GM23338 (cell line): ENCODE results near the gene HTR1D.
"Not testable (repeated sequence)": the region's sequence is repeated elsewhere in the genome, so short reads cannot be mapped to it uniquely, and the experiment has no call there.

Experiments used
- CREB1 ChIP-seq: fragments of 250-450 bp; sonication (Bioruptor Pico); IDR thresholded peaks from 2 replicates; pipeline ENCODE4 v1.5.0; 2020; ENCODE audit warnings: low read depth, mild to moderate bottlenecking, moderate library complexity
- CTCF ChIP-seq, 2 experiments: fragments of 200-600 bp in 1 of 2; sonication (generic) in 1 of 2; conservative IDR thresholded peaks; 2 replicates each; pipeline versions ENCODE4 v1.5.1 to v1.6.1; 2016 to 2017; ENCODE audit warnings: antibody characterized with exemption in 2 of 2, low read depth in 2 of 2, mild to moderate bottlenecking in 2 of 2, moderate library complexity in 1 of 2
- EZH2 ChIP-seq: fragments of 200-600 bp; sonication (generic); IDR thresholded peaks from one replicate; pipeline ENCODE4 v1.8.0; 2017; ENCODE audit warnings: antibody characterized with exemption, mild to moderate bottlenecking, low read depth; ENCODE audit not compliant: unreplicated experiment
- STAT1 ChIP-seq: IDR thresholded peaks from one replicate; pipeline ENCODE4 v1.6.1; 2016; ENCODE audit warnings: antibody characterized with exemption; ENCODE audit not compliant: unreplicated experiment
- TF ChIP-seq, protein P1 (sequence below): IDR thresholded peaks from 2 replicates; pipeline ENCODE4 v1.6.1; 2016; ENCODE audit warnings: antibody characterized with exemption

- not testable (repeated sequence) for TF ChIP-seq EZH2; STAT1; CTCF (conservative IDR thresholded peaks at IDR 0.05; ENCODE audit: low read depth in 2 of 2); CREB1 (CRISPR knock-in tag)
- TF ChIP-seq, protein P1, sequence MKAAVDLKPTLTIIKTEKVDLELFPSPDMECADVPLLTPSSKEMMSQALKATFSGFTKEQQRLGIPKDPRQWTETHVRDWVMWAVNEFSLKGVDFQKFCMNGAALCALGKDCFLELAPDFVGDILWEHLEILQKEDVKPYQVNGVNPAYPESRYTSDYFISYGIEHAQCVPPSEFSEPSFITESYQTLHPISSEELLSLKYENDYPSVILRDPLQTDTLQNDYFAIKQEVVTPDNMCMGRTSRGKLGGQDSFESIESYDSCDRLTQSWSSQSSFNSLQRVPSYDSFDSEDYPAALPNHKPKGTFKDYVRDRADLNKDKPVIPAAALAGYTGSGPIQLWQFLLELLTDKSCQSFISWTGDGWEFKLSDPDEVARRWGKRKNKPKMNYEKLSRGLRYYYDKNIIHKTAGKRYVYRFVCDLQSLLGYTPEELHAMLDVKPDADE = not testable (repeated sequence)
These were observed 6.7 kb upstream of the HTR1D start for GRCh38 chr1:23223963-23224362.
